GM10266 (cell line): ENCODE results near the gene ISX.
"Not testable (repeated sequence)": the region's sequence is repeated elsewhere in the genome, so short reads cannot be mapped to it uniquely, and the experiment has no call there.

ENCODE experiments used
- DNase-seq: peaks from one replicate; pipeline ENCODE4 v3.0.0; 2012; ENCODE audit errors: extremely low spot score
- CTCF ChIP-seq: IDR thresholded peaks from 2 replicates; pipeline ENCODE4 v1.5.1; 2012; ENCODE audit warnings: mild to moderate bottlenecking, low read depth; ENCODE audit not compliant: control insufficient read depth, insufficient read depth; ENCODE audit errors: missing control alignments

The ISX gene

DNA sequence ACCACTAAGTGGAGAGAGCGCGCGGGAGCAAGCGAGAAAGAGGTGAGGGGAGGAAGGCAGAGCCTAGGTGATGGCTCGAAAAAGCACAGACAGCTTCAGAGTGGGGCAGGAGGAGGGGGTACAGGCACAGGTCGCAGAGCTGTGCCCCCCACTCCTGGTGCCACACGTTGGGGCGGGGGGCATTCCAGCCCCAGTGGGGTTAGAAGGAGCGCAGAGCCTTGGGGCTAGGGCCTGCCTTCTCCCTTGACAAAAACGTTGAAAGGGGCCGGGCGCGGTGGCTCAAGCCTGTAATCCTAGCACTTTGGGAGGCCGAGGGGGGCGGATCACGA lies 41.6 kb upstream of the ISX start:
- no peak for DNase-seq
- TF ChIP-seq CTCF: no peak

DNA sequence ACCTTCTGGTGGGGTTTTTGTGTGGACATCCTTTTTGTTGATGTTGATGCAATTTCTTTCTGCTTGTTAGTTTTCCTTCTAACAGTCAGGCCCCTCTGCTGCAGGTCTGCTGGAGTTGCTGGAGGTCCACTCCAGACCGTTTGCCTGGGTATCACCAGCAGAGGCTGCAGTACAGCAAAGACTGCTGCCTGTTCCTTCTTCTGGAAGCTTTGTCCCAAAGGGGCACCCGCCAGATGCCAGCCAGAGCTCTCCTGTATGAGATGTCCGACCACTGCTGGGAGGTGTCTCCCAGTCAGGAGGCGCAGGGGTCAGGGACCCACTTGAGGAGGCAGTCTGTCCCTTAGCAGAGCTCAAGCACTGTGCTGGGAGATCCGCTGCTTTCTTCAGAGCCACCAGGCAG lies 35.8 kb upstream of the ISX start:
- not testable (repeated sequence) for DNase-seq

DNA sequence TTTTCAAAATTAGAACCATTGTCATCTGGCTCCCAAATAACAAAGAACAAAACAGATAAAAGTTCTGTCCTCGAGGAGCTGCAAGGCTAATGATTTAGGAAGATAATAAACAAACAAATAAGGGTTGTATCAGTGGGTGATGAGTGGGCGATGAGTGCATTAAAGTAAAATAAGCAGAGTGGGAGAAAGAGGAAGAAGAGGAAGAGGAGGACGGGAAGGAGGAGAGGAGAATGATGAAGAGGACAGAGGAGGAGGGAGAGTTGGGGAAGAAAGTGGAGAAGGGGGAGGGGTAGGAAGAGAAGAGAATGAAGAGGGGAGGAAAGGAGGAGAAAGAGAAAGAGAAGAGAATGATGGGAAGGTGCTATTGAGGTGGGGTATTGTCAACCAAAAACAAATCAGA lies 33.4 kb upstream of the ISX start:
- TF ChIP-seq CTCF: no peak

GRCh38 chr22:35033635-35034296 lies 32.2 kb upstream of the ISX start:
- TF ChIP-seq CTCF: no peak
- no peak for DNase-seq

More for the DNA sequence above, 33.4 kb upstream of the ISX start:
- DNase-seq: no peak

GRCh38 chr22:35034963-35035362 lies 31.0 kb upstream of the ISX start:
- no peak for DNase-seq
- TF ChIP-seq CTCF: no peak

- peak; percentile 41 for TF ChIP-seq CTCF
- no peak for DNase-seq
These were observed 28.9 kb upstream of the ISX start for GRCh38 chr22:35037089-35037488.

DNA sequence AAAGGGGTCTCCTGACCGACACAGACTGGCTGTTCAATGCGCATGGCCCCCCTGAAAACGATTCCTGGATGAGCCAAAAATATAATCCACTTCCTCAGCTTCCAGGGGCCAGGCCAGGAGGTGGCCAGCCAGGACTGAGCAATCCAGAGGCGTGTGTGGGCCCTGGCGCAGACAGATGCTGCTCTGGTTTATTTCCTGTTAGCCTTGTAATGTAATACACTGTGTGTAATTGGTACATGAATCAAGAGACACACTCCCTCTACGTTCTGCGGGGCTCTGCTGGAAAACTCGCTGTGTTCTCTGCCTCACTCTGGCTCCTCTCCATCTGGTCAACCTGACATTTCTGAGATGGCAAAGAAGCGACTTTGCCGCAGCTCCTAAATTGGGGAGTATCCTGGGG lies 26.3 kb upstream of the ISX start:
- DNase-seq: no peak
- TF ChIP-seq CTCF: no peak
